Stimulated activated CD4-positive, alpha-beta T cell treated with anti-CD3 and anti-CD28 coated beads, Interleukin-15, amount 100 ng/mL, for 24 hours (primary cell): ENCODE results near the gene RTP3.

Experiments used
- DNase-seq: peaks from one replicate; pipeline ENCODE4 v3.0.0-alpha.2; 2020

Gene RTP3

DNA sequence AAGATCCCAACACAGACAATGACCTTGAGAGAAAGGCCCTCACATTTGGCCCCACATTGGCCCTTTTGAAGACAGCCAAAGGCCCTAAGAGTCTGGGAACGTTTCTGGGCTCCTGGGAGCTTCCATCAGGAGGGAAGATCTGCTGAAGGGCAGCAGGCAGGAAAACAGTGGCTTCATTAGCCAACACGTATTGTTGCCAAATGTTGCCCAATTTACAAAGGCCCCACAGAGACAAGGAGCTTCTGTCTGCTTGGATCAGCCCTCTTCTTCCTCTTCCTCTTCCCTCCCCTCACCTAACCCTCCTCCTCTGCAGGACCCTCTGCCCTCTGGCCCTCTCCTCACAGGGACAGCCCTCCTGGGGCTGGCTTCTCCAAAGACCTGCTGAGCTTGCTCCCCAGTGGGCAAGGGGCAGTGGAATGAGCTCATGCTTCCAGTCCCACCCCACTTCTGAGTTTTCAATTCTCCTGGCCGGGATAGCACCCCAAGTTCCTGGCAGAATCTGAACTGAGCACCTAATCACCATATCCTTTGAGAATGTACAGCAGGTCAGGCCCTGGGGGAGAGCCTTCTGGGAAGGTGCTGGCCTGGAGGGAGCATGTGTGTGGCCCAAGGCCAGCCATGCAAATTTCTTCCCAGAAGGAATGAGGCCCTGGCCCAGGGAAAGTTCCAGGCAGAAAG is 28.0 kb upstream of the RTP3 start:
- DNase-seq = no peak

DNA sequence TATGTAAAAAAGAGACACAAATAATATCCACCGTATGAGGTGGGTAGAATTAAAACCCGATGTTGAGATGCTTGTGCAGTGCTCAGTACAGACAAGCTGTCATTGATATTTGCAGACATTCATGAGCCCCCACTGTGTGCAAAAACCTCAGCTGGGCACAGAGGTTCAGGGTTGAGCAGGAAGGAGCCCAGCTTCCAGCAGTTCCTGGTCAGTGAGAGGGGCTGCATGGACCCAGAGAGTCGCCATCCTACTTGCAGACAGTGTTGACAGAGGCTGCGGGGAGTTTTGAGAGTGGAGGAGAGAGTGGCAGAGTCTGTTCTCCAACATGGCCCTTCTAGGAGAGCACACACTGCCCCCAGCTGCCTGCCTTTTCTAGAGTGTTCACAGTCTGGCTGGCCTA is 26.9 kb upstream of the RTP3 start:
- no peak for DNase-seq

DNA sequence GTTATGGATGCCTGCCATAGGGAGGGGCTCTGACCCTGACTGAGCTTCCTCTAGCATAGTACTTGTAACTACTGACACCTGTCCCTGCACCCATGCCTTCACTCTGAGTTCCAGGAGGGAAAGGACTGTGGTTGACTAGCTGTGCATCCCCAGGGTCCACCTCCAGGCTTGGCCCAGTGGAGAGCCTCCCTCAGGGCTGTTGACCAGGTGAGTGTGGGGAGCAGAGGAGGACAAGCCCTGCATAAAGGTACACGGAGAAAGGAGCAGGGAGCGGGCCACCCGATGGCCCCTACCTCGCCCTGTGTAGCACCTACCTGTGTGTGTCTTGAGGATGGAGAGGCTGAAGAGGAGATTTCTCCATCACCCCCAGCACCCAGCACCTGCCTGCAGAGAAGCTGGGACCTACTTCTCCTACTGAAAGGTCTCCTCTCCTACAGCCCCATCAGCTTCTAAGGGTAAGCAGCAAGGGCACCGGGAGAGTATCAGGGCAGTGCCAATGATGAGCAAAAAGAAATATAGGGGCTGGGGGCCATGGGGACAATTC is 26.3 kb upstream of the RTP3 start:
- no peak for DNase-seq

DNA sequence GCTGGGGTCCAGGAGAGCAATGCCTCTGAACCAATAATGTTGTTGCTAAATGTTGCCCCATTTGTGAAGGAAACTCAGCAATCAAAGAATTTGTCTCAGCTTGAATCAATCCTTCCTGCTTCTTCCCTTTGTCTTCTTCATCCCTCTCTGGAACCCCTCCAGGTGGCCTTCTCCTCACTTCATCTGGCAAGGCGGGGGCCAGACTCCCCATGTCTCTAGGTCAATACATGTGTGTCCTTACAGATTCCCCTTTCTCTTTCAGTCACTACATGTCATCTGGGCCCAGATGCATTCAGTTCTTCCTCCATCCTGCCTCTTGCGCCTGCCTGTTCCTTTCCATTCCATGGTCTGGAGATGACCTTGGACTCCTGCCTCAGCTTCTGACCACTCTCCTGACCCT is 25.0 kb upstream of the RTP3 start:
- no peak for DNase-seq

DNA sequence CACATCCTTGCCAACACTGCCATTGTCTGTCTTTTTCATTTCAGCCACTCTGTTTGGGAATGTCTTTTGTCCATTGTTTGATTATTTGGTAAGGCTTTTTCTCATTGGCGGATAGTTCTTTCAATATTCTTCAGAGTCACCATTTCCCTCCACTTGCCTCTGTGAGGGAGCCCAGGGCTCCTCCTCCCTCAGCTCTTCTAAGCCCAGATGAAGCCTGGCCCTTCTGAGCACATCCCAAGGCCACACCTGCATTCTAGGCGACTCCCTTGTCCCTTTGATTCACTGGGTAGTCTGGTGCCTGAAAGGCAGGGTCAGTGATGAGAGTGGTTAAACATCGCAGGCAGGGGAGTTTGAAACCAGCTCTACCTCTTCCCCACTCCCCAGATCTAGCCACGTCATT is 20.6 kb upstream of the RTP3 start:
- DNase-seq = no peak

DNA sequence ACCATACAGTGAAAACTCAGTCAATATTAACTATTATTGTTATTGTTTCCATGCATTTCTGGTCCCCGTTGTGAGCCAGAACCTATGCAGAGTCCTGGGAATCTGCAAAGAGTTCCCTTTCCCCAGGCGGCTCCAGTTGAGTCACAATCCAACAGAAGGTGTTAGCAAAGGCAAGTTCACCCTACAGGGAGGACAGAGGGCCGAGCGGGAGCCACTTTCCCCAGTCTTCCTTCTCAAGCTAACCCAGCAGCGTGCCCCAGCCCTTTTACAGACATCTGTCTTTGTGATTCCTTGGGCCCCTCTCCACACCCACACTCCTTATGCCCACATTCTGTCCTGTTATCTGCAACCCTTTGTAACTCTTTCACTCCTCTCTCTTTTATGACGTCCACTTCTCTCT is 20.0 kb upstream of the RTP3 start:
- DNase-seq = no peak

DNA sequence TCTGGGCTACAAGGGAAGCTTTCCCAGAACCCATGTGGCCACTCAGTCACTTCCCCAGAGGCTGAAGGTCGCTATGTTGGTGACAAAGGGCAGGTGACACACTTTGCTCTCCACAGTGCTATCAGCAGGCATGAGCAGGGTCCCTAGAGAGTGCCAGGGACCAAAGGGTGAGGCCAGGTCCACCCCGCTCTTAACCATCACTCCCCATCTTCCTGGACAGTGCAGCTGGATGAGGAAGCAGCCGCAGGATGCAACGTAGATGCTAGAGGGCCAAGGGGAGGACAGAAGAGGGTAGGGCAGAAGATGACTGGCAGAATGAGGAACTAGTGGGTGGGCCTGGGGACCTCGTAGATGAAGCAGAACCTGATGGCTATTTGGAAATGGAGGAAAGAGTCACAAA is 19.4 kb upstream of the RTP3 start:
- no peak for DNase-seq

DNA sequence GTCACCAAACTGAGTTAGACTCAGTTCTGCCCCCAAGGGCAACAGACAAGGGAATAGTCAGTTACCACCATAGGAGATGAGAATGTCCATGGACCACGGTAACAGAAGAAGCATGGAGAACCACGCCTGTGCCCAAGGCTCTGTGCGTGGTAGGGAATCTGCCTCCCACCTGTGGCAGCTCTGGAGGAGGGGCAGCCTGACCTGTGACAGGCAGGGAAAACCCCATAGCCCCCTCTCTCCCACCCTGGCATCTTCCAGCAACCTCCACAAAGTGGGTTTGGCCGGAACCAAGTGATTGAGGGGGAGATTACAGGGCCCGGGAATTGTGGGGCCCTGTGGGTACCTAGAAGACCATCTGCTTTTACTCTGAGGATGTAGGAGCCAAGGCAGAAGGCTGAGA is 18.8 kb upstream of the RTP3 start:
- DNase-seq = no peak

DNA sequence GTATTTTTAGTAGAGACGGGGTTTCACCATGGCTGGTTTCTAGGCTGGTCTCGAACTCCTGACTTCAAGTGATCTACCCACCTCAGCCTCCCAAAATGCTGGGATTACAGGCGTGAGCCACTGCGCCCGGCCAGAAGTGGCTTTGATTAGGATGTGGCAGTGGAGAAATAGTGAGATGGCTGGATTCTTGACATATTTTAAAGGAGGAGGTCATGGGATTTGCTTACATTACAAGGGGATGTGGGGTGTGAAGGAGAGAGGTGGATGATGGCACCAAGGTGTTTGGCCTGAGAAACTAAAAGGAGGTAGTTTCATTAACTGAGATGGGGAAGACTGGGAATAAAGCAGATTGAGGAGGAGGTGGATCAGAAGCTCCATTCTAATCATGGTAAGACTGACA is 18.1 kb upstream of the RTP3 start:
- DNase-seq = no peak

DNA sequence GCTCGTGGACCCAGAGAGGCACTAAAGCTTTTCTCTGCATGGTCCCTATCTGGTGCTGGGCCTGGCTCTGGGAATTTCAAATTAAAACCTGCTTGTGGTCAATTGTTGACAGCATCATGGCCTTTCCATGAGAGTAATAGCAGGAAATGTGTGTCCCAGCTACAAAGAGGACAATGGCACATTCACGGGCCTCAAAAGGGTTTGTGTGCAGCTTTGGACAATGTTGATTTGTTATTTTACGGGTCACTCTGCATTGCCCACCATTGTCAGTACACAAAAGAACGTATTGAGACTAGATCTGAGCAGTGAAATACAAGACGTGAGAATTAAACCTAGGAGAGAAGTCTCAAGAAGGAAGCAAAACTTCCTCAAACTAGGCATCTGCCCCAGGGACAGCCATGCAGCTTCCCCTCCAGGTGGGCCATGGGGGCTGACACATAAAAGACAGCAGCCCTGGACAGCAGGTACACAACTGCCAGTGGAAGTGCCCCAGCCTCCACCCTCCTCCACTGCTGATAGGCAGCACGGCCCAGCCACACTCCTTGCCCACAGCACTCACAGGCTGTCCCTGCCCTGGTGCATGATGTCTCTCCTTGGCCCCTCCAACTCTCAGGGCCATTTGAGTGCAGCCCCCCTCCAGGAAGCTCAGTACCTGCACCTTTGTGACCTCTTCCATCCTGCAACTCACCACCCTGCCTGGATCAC is 17.1 kb upstream of the RTP3 start:
- DNase-seq = no peak

DNA sequence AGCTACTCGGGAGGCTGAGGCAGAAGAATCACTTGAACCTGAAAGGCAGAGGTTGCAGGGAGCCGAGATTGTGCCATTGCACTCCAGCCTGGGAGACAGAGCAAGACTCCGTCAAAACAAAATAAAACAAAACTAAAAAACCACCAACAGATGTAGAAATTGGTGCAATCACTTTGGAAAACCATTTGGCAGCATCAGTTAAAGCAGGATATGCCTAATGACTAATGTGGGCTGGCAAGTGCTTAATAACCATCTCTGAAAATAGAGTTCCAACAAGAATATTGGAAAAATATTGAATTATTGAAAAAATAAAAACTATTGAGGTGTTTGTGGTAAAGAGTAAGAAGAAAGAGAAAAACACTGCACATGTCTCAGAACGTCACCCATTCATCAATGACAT is 16.1 kb upstream of the RTP3 start:
- no peak for DNase-seq

DNA sequence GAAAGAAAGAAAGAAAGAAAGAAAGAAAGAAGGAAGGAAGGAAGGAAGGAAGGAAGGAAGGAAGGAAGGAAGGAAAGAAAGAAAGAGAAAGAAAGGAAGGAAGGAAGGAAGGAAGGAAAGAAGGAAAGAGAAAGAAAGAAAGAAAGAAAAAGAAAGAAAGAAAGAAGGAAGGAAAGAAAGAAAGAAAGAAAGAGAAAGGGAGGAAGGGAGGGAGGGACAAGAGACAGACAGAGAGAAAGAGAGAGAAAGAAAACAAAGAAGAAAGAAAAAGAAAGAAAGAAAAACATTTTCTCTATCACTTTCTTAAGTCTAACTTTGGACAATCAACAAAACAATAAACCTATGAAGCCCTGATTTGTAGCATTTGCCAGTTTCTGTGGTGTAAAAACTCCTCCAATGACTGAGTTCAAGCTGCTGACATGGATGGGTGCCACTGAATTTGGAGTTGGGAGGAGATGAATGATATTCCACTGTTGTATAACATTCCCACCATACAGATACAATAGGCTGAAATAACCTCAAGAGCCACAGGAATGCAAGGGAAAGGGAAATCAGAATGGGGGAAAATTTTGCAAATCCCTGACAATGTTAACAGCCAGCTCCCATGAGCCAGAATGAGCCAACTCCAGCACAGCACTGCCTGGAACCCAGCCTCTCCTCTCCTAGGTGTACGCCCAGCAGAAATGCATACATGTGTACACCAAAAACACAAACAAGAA is 15.0 kb upstream of the RTP3 start:
- DNase-seq = no peak

DNA sequence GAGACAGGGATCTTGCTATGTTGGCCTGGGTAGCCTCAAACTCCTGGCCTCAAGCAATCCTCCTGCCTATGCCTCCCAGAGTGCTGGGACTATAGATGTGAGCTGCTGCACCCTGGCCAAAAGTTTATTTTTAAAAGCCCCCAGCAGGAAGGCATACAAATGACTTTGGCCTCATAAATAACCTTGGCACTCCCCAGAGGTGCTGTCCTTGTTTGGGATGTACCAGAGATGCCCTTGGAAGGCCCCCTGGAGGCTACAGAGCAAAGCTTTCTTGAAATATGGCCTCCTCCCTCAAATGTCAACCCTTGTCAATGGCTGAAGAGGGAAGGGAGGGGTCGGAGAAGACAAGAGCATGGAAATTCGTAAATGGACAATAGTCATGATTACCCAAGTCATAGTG is 14.0 kb upstream of the RTP3 start:
- no peak for DNase-seq

DNA sequence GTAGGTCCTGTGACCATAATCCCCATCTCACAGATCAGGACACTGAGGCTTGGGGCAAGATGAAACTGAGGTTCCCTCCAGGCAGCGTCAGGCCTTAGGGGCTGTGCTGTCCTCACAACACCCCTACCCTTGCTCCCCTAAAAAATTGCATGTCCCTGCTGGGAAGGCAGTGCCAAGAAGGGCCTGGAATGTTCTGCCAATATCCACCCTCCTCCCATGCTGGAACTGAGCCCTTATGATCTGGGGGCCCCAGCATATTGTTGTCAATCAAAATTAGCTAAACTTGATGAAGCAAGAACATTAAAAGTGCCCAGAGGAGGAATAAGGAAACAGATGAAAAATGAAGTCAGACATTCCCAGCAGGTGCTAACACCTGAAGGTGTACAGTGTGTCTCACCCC is 13.4 kb upstream of the RTP3 start:
- no peak for DNase-seq

DNA sequence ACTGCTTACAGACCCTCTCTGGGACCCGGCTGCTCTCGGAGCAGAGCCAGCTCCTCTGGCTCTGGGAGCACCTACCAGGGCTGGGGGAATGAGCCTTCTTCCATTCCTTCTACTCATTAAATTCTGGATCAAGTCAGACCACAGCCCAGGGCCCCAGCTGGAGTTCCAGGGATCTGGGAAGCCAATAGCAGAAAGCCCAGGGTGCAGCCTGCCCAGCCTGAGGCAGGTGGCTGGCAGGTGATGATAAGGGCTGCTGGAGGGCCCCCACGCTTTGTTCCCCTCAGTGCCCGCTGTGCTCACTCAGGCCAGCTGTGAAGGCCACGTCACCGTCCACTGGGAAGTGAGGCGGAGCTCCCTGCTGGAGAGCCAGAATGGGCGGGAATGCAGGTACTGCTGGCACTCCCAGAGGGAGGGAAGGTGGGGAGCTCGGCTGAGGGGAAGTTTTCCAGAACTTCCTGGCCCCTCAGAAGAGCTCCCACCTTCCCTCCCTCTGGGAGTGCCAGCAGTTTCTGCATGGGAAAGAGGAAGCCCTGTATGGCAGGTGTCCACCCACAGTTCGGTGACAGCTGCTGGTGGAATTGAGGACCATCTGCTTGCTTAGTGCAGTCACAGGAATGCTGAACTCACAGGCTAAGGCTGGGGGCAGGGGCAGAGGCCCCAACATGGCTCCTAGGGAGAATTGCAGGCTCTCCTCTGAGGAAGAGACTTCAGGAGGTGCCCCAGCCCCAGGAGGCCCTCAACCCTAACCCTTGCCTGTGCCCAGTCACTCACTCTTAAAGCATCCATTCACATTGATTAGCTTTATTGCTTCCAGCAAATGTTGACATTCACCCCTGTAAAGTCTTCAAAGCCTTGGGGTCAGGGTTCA is 12.6 kb upstream of the RTP3 start:
- DNase-seq = no peak

DNA sequence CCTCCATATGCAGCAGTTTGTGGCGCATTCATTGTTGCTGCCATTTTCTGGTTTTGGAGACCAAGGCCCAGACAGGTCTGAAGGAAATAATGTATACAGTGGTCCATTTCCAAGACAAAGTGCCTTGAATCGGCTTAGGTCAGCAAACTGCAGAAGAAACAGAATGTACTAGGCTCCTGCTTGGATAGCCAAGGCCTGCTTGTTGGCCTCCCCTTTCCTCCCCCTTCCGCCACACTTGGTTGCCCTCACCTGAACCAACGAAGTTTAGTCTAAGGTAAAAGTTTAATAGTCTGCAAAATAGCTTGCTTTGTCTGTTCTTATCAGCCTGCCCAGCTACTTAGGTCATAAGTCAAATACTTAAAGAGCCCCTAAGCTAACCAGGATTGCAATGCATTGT is 12.0 kb upstream of the RTP3 start:
- no peak for DNase-seq

DNA sequence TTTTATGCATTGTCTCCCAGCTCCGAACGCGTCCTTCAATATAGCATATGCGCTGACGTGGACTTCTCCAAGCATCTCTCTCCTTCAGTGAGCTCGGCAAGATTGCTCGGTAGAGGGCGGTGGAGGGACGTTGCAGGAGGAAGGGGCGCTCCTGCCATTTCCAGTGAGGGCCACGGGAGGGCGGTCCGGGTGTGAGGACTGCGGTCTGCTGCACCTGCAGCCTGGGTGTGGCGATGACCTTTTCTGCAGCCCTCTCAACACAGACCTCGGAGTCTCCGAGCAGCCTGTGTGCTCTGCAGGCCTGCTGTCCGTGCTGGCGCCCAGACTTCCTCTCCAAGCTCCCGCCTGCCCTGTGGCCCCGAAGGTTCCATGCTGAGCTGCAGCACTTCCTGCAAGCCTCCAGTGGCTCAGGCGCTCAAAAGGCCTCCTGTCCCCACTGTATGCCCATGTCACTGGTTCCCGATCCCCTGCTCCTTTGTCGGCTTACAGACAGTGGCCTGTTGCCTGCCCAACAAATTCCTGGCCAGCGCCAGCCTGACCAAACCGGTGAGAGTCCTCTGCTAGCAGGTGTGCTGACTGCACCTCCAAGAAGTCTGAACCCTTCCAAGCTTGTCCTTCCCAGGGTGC is 8.9 kb upstream of the RTP3 start:
- peak; percentile 97 for DNase-seq

DNA sequence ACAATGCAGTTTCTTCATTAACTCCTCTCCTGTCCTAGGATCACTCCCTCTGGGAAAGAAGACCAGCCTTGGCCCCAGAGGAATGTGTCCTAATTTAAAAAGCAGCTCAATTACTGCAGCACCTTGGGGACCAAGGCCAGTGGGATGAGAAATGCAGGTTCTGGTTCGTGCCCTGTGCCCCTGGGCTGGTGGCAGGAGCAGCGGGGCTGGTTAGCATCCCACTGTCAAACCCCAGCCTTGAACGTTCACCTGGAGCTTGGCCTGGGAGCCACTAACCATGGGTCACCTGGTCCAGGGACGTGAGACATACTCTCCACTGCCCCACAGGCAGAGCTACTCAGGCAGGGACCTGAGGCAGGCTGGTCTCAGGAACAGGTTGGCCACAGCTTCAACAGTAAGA is 8.4 kb upstream of the RTP3 start:
- no peak for DNase-seq

DNA sequence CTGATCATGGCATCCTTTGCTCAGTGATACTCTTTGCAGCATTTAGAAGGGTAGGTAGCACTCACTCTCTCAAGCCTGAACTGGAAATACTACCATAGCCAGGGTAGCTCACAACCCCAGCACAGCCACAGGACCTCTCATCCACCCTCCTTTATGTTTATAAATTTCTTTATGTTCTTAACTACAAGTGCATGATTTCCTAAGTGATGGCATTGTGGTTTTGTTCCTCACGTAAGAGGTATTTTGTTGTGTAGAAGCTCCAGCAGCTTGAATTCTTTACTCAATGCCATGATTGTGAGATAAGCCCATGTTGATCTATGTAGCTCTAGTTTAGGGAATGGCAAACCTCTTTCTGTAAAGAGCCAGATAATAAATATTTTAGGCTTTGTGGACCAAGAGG is 7.9 kb upstream of the RTP3 start:
- DNase-seq = no peak

DNA sequence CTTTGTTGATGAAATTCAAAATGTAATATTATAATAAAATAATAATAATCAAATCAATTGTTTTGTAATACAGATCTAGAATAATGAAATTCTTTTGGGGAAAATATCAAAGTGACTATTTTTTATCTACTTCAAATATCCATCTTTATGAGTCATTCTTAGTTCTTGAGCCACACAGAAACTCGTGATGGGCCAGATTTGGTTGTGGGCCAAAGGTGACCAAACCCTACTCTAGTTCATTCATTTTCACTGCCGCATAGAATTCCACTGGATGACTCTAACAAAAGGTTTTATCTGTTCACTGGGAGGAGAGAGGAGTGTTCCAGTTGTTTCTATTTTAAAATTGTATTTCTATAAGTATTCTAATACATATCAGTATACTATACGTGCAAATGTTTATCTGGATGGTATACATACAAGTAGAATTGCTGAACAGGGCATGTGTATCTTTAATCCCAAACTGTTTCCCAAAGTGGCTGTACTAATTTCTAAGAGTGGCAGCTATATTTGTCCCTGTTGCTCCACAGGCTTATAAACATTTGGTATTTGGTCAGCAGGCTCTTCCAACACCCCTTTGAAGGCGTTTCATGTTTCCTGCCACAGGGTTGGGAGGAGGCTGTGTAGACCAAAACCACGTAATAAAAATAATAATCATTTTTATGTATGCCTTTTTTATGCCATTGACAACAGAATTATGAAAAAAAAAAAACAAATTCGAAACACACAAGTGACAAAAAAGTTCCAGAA is 7.3 kb upstream of the RTP3 start:
- DNase-seq = no peak

DNA sequence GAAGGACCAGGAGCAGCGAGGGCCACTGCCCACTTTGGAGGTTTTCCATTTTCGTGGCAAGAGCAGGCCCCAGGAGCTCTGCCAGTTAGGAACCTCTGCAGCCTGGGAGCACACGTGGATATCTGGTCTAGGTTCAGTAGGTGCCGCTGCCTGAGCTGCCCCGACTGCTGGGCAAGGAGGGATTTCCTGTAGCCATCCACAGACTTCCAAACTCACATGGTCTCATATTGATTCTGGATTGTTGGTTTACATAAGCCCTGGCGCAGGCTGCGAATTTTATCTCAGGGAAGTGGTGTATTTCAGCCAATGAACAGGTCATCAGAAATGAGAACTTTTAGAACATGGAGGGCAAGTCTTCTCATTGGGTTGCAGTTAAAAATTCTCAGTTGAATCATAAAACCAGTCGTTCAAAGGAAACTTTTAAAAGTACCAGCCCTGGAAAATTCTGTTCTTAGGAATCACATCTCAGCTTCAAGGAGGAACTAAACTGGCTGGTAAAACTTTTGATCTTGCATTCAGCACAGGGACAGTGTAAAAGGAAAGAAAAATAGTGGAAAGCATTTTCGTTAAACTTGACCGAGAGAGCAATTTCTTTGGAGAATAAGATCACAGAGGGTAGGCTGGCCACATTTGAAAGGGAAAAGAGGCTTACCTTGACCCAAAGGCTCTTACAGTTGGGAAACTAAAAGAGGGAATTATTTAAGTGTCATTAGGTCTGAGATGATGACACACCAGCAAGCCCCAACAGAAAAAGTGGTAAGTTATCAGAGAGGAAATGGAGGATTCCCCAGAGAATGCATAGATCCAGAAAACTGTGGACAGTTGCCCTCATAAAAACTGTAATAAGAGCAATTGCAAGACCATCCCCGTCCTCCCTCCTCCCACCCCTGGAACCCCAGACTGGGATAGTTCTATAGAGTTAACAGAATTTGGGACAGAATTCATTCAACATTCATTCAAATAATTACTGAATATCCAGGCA is 6.4 kb upstream of the RTP3 start:
- DNase-seq = no peak
